Measurements from ENCODE around the gene SLC2A13. TPM values are rescaled to one million over a fixed set of nuclear protein-coding genes. Genes with fewer than 3 reads are reported as not detected.
A peak's percentile ranks its signal among the peaks of the same experiment; 100 is the strongest.
"Not testable (repeated sequence)": the region's sequence is repeated elsewhere in the genome, so short reads cannot be mapped to it uniquely, and the experiment has no call there.

SLC2A13 gene
- total RNA-seq, 4 donors from 2014 or later, result 20.5 to 35.1 (median 21.9) TPM

- DNase-seq (ENCODE audit: low spot score in 2 of 2), result no peak
- H3K27ac ChIP-seq, result no peak overlapping the region
- peaks cover 0 to 19% (median 2%) of the 10 kb centered on the region in 4 donors for H3K4me1 ChIP-seq
- H3K36me3 ChIP-seq, result no peaks in the 10 kb centered on the region
- TF ChIP-seq, protein P1, sequence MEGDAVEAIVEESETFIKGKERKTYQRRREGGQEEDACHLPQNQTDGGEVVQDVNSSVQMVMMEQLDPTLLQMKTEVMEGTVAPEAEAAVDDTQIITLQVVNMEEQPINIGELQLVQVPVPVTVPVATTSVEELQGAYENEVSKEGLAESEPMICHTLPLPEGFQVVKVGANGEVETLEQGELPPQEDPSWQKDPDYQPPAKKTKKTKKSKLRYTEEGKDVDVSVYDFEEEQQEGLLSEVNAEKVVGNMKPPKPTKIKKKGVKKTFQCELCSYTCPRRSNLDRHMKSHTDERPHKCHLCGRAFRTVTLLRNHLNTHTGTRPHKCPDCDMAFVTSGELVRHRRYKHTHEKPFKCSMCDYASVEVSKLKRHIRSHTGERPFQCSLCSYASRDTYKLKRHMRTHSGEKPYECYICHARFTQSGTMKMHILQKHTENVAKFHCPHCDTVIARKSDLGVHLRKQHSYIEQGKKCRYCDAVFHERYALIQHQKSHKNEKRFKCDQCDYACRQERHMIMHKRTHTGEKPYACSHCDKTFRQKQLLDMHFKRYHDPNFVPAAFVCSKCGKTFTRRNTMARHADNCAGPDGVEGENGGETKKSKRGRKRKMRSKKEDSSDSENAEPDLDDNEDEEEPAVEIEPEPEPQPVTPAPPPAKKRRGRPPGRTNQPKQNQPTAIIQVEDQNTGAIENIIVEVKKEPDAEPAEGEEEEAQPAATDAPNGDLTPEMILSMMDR (IDR thresholded peaks at IDR 0.05), result no peak
- TF ChIP-seq EP300 (IDR thresholded peaks at IDR 0.05) (no peak), POLR2A (IDR thresholded peaks at IDR 0.05) (no peak)
- H3K4me3 ChIP-seq, result no peak overlapping the region
- no peaks in the 10 kb centered on the region for H3K27me3 ChIP-seq
- H3K9me3 ChIP-seq, result no peaks in the 10 kb centered on the region
Observed at GRCh38 chr12:40055776-40056175, 50.1 kb downstream of the SLC2A13 start.

DNA sequence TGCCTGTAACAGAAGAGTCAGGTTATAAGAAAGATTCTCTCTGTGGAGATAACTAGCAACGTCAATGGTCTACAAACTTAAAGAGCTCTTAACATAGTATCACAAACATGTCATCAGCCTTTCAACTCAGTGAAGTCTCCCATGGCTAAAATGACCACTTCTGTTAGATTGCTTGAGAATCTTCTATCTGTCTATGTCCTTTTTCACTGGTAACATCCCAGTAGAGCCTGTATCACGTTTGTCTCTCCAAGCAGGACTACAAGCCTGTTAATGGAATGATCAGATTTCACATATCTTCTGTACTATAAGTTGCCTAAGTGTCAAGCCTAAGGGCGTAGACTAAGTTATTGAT, 50.7 kb downstream of the SLC2A13 start:
- Histone ChIP-seq H3K4me3 (no peak overlapping the region), H3K27ac (peak overlapping the region in 2 of 4 donors; percentile 20 to 63), H3K9me3 (no peaks in the 10 kb centered on the region), H3K36me3 (no peaks in the 10 kb centered on the region), H3K4me1 (peaks cover 0 to 19% (median 2%) of the 10 kb centered on the region in 4 donors), H3K27me3 (no peaks in the 10 kb centered on the region)
- no peak for DNase-seq (ENCODE audit: low spot score in 2 of 2)
- TF ChIP-seq POLR2A (IDR thresholded peaks at IDR 0.05) (no peak), EP300 (IDR thresholded peaks at IDR 0.05) (no peak)
- TF ChIP-seq, protein P1 (IDR thresholded peaks at IDR 0.05), result no peak
- WGBS, 2 donors, result 81% methylated on average over 3 of the region's 3 CpGs

DNA sequence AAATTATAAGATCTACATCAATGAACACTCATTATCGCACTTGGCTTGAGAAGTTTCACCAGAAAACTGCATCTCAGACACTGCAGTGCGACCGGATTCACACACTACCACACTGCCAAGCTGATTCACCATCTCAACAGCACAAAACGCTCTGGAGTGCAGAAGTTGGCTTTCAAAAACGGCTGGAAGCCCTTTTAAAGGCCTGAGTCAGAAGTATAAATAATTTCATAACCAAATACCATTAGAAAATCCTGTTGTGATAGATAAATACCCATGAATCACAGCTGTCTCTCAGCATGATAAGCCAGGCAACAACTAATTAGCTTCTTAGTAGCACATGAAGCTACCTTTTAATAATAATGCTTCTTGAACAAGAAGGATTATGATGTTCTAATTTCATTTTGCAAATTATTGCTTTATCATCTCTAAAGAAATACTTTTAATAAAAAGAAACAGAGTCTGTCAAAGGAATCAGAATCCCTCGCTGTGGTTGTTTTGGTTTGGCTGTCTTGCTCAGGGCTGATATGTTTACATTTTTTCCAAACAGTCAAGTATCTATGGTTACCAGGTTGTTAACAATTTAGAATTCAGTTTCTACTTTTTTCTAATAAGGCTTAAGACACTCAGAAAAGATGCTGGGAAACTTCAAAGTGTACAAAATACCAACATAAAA, 51.2 kb downstream of the SLC2A13 start:
- H3K36me3 ChIP-seq, result no peaks in the 10 kb centered on the region
- no peaks in the 10 kb centered on the region for H3K27me3 ChIP-seq
- no peak overlapping the region for H3K4me3 ChIP-seq
- peak overlapping the region in 2 of 4 donors; percentile 20 to 63 for H3K27ac ChIP-seq
- peaks cover 0 to 19% (median 2%) of the 10 kb centered on the region in 4 donors for H3K4me1 ChIP-seq
- DNase-seq (ENCODE audit: low spot score in 2 of 2), result peak in 1 of 2 donors; percentile 12
- TF ChIP-seq EP300 (IDR thresholded peaks at IDR 0.05) (no peak), POLR2A (IDR thresholded peaks at IDR 0.05) (no peak)
- TF ChIP-seq, protein P1 (IDR thresholded peaks at IDR 0.05), result no peak
- 50 to 52% methylated on average over 6 of the region's 6 CpGs for WGBS, 2 donors
- H3K9me3 ChIP-seq, result no peaks in the 10 kb centered on the region

DNA sequence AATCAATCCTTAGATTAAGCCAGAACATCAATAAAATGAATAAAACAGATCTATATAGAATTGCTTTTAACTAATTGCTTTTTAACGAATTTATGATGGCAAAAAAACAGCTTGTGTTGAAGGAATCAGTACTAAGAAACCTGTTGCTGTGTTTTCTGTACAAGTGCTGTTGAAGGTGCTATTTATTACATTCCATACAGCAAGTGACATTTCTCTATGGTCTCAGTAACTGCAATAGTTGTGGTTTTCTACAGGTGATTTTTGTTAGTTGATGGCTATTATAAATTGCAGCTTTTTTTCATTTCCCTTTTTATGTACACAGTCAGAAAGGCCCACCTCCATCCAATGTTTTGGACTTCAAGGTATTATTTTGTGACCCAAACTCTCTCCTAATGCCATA, 56.6 kb downstream of the SLC2A13 start:
- TF ChIP-seq, protein P1 (IDR thresholded peaks at IDR 0.05), result no peak
- TF ChIP-seq EP300 (IDR thresholded peaks at IDR 0.05), result no peak
- no peak for TF ChIP-seq POLR2A (IDR thresholded peaks at IDR 0.05)
- 91 to 95% methylated on average over 1 of the region's 1 CpG for WGBS, 2 donors
- peaks cover 0 to under 1% (median 0%) of the 10 kb centered on the region in 4 donors for H3K4me1 ChIP-seq
- no peak overlapping the region for H3K4me3 ChIP-seq
- H3K36me3 ChIP-seq, result no peaks in the 10 kb centered on the region
- no peaks in the 10 kb centered on the region for H3K27me3 ChIP-seq
- H3K27ac ChIP-seq, result no peak overlapping the region
- H3K9me3 ChIP-seq, result no peaks in the 10 kb centered on the region
- DNase-seq (ENCODE audit: low spot score in 2 of 2), result no peak

DNA sequence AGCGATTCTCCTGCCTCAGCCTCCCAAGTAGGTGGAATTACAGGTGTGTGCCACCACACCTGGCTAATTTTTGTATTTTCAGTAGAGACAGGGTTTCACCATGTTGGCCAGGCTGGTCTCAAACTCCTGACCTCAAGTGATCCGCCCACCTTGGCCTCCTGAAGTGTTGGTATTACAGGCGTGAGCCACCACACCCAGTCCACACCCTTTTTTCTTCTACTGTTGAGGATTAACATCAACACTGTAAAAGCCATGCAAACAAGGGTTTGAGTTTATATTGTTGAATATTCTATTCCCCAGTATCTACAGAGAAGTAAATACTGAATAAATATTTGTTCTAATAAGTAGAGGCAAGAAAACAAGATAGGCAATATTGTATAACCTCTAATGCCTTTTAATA, 58.9 kb downstream of the SLC2A13 start:
- H3K9me3 ChIP-seq; H3K36me3 ChIP-seq; H3K4me3 ChIP-seq; H3K4me1 ChIP-seq; H3K27me3 ChIP-seq; DNase-seq (ENCODE audit: low spot score in 2 of 2); H3K27ac ChIP-seq: not testable (repeated sequence)
- WGBS, 2 donors, result 92 to 100% methylated on average over 3 of the region's 3 CpGs

Data from tibial nerve (tissue), 4 donors.